GM08714 (cell line): Measurements from ENCODE around the gene CCSAP.

ENCODE experiments used
- H3K4me3 ChIP-seq: fragments of 200-500 bp; sonication (Bioruptor generic); 2 replicates; pipeline ENCODE4 v1.5.1; 2014; ENCODE audit warnings: mild to moderate bottlenecking, low read length, inconsistent platforms
- ZNF274 ChIP-seq: IDR thresholded peaks from 2 replicates; pipeline ENCODE4 v1.6.1; 2012; ENCODE audit warnings: mild to moderate bottlenecking, low read depth, low read length

CCSAP gene

DNA sequence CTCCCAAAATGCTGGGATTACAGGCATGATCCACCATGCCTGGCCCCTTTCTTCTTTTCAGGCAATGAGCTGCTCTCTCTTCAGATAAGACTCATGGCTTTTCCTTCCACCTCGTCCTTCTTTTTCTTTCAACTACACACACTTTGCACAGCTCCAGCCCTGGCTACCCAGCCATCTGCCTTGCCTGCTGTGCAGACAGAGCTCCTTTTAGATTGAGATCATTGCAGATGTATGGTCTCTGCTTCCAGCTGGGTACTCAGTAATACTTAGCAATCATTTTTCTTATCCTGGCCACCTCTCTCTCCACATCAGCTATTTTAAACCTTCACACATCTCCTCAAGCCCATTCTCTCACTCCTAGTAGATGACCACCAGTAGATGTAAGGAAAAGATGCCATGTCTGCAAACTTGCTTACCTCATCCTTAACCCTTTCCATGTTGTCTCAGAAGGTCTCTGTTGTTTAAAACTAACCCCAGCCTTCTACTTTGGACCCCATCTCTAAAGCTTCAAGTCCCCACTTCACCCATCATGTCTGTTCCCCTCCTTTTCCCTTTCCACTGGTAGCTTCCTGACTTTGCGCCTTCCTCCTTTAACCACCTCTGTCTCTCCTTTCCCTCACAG is 64.6 kb downstream of the CCSAP start:
- no peak overlapping the region for H3K4me3 ChIP-seq
- no peak for TF ChIP-seq ZNF274

- no peak overlapping the region for H3K4me3 ChIP-seq
- TF ChIP-seq ZNF274 = no peak
These were observed 67.8 kb downstream of the CCSAP start for GRCh38 chr1:229275005-229275404.

- H3K4me3 ChIP-seq = no peak overlapping the region
- TF ChIP-seq ZNF274 = no peak
These were observed 69.2 kb downstream of the CCSAP start for GRCh38 chr1:229273507-229274232.

DNA sequence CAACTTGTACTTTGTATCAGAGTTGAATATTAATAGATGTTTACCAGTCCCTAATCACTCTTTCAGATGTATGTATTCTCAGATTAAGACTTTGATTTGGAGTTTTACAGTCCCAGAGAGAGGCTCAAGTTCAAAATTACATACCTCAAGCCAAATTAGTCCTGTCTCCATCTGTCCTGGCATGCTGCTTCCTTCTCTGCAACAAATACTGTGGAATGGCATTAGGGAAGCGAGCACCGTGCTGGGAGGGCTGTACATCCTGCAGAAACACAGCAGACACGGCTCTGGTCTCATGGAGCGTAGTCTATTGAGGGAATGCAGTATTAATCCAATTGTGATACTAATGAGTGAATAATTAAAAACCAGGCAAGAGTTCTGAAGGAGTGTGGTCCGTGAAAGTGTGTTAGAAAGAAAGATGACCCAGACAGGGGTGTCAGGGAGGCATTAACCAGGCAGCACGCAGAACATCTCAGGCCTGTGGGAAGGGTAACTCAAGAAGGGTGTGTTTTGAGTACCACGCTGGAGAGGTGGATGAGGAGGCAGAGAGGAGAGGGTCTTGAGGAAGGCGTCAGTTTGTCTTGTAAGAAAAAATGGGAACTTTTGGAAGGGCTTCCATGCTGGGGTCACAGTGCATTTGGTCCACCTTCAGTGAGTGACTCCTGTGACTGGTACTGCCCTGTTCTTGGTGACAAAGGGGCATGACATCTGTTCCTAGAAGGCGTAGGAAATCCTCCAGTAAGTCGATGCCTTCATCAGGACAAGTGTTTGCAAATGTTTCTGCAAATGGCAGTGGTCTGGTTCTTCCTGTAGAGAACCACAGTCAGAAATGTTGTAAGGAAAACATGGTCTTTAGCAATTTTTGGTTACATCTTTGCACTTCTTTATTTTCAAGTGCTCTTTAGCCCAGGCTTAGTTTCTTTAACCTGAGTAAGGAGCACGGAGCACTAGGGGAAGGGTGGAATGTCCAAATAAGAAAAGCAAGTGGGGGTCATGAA is 70.4 kb downstream of the CCSAP start:
- TF ChIP-seq ZNF274 = no peak
- H3K4me3 ChIP-seq = peak overlapping the region; percentile 100

DNA sequence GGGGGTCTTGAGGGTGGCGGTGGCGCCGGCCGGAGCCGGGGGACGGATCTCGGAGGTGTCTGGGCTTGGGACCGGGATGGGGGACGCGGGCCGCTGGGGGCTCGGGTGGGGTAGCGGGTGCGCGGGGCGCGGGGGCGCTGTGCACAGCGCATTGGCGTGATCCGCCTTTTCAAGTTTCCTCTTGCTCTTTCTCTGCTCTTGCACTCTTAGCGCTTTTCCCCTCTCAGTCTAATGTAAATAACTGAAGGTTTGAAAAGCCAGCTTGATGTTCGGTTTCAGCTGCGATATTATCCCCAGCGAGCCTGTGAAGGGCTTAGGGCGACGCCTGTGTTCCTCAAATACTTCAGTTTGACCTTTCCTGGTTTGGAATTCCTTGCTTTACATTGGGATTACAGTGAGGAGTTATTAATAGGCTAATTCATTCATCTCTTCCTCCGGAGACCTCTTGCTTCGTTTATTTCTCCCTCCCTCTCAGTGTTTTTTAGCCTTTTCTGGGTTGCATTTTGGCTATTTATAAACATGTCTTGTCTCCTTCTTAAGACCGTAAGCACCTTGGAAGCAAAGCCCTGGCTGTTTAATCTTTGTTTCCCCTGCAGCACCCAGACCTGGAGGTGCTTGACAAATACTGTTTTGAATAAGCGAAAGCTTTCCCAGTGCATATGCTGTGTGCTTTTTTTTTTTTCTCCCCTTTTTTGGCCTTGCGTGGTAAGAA is 71.2 kb downstream of the CCSAP start:
- peak overlapping the region; percentile 100 for H3K4me3 ChIP-seq
- TF ChIP-seq ZNF274 = no peak
